ENCODE results near the gene ERC2.

ERC2 gene

GRCh38 chr3:55481744-55482495, 986.3 kb downstream of the ERC2 start:
- TF ChIP-seq TAF1 (IDR thresholded peaks at IDR 0.05; ENCODE audit: low read depth) (no peak), RAD21 (IDR thresholded peaks at IDR 0.05; ENCODE audit: low read depth) (no peak)

GRCh38 chr3:55480911-55481743, 987.1 kb downstream of the ERC2 start:
- TF ChIP-seq EP300 (IDR thresholded peaks at IDR 0.05; ENCODE audit: borderline replicate concordance) (no peak), RAD21 (IDR thresholded peaks at IDR 0.05; ENCODE audit: low read depth) (no peak), FOXM1 (IDR thresholded peaks at IDR 0.05; ENCODE audit: borderline replicate concordance, low read depth) (no peak), CEBPB (IDR thresholded peaks at IDR 0.05) (no peak), REST (IDR thresholded peaks at IDR 0.05; ENCODE audit: low read depth) (no peak), NFIC (IDR thresholded peaks at IDR 0.05) (no peak), USF1 (IDR thresholded peaks at IDR 0.05) (no peak)

- TF ChIP-seq ZBTB7A (IDR thresholded peaks at IDR 0.05; ENCODE audit: low read depth): no peak
- no peak for TF ChIP-seq TCF12 (IDR thresholded peaks at IDR 0.05; ENCODE audit: low read depth)
- TF ChIP-seq MAX (IDR thresholded peaks at IDR 0.05): no peak
- no peak for TF ChIP-seq TEAD4 (IDR thresholded peaks at IDR 0.05)
- TF ChIP-seq NFIC (IDR thresholded peaks at IDR 0.05): no peak
- no peak for TF ChIP-seq YY1 (IDR thresholded peaks at IDR 0.05; ENCODE audit: low read depth)
- no peak for TF ChIP-seq EP300 (IDR thresholded peaks at IDR 0.05; ENCODE audit: borderline replicate concordance)
- TF ChIP-seq FOXM1 (IDR thresholded peaks at IDR 0.05; ENCODE audit: borderline replicate concordance, low read depth): no peak
- no peak for TF ChIP-seq RAD21 (IDR thresholded peaks at IDR 0.05; ENCODE audit: low read depth)
- no peak for TF ChIP-seq CREB1 (IDR thresholded peaks at IDR 0.05; ENCODE audit: low read depth)
- no peak for TF ChIP-seq TAF1 (IDR thresholded peaks at IDR 0.05; ENCODE audit: low read depth)
- TF ChIP-seq REST (IDR thresholded peaks at IDR 0.05; ENCODE audit: low read depth): no peak
- TF ChIP-seq EGR1 (IDR thresholded peaks at IDR 0.05): no peak
- no peak for TF ChIP-seq CEBPB (IDR thresholded peaks at IDR 0.05)
- no peak for TF ChIP-seq USF1 (IDR thresholded peaks at IDR 0.05)
These were observed 990.7 kb downstream of the ERC2 start for GRCh38 chr3:55477306-55478303.

- no peak for TF ChIP-seq MAX (IDR thresholded peaks at IDR 0.05)
- TF ChIP-seq ZBTB7A (IDR thresholded peaks at IDR 0.05; ENCODE audit: low read depth): no peak
- no peak for TF ChIP-seq FOXM1 (IDR thresholded peaks at IDR 0.05; ENCODE audit: borderline replicate concordance, low read depth)
- no peak for TF ChIP-seq CEBPB (IDR thresholded peaks at IDR 0.05)
- TF ChIP-seq NFIC (IDR thresholded peaks at IDR 0.05): no peak
- TF ChIP-seq REST (IDR thresholded peaks at IDR 0.05; ENCODE audit: low read depth): no peak
- no peak for TF ChIP-seq RAD21 (IDR thresholded peaks at IDR 0.05; ENCODE audit: low read depth)
- TF ChIP-seq EP300 (IDR thresholded peaks at IDR 0.05; ENCODE audit: borderline replicate concordance): no peak
- no peak for TF ChIP-seq TAF1 (IDR thresholded peaks at IDR 0.05; ENCODE audit: low read depth)
- no peak for TF ChIP-seq YY1 (IDR thresholded peaks at IDR 0.05; ENCODE audit: low read depth)
- TF ChIP-seq CREB1 (IDR thresholded peaks at IDR 0.05; ENCODE audit: low read depth): no peak
- no peak for TF ChIP-seq USF1 (IDR thresholded peaks at IDR 0.05)
- TF ChIP-seq EGR1 (IDR thresholded peaks at IDR 0.05): no peak
- no peak for TF ChIP-seq TEAD4 (IDR thresholded peaks at IDR 0.05)
- no peak for TF ChIP-seq TCF12 (IDR thresholded peaks at IDR 0.05; ENCODE audit: low read depth)
These were observed 991.8 kb downstream of the ERC2 start for GRCh38 chr3:55476515-55476914.

All from Ishikawa (cell line).